Measurements from ENCODE around the gene COG6. TPM values are rescaled to one million over a fixed set of nuclear protein-coding genes. Genes with fewer than 3 reads are reported as not detected.

COG6 gene
- total RNA-seq, 6 experiments from 2014 or later = 8.6 to 15.2 (median 12.2) TPM

DNA sequence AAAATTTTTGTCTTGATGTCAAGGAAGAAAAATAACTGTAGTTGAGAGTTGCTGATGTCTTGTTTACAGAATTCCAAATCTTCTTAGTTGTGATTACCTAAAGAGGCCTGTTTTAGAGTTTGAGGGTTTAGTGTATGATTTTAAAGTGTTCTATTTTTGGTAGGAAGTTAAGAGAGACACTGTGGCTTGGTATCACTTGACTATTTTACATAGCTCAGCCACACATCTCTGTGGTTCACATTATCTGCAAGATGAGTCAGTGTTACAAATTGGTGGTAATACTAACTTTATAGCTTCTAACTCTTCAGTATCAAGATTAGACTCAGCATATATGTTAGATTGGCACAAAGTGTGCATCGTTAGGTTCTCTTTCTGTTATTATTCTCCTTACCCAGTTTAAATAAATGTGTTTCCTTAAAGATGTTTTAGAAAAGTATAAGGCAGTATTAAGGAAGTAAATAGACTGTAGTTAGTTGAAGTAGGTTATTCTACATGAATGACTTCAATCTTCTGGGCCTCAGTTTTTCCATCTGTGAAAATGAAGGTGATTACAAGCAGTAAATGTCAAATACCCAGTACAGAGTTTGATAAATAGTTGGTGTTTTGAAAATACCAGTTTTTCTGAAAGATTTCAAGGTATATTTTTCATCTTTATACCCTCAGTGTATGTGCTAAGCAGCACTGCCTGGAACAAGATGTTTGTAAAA is 33.4 kb downstream of the COG6 start:
- TF ChIP-seq POLR2A (IDR thresholded peaks at IDR 0.05) (no peak), CTCF (IDR thresholded peaks at IDR 0.05) (no peak)
- Histone ChIP-seq H3K4me3 (no peak overlapping the region), H3K27ac (no peak overlapping the region), H3K36me3 (peaks cover 0 to 13% (median 3%) of the 10 kb centered on the region in 4 donors), H3K4me1 (no peaks in the 10 kb centered on the region), H3K27me3 (no peaks in the 10 kb centered on the region), H3K9me3 (no peaks in the 10 kb centered on the region)
- ATAC-seq = no peak
- DNase-seq = no peak
- 56% methylated on average over 1 of the region's 1 CpG for WGBS (ENCODE audit: insufficient coverage, low coverage, low lambda C conversion rate, missing lambda C conversion rate)
- intact Hi-C loops (cut with DNase I) = no loop called here

DNA sequence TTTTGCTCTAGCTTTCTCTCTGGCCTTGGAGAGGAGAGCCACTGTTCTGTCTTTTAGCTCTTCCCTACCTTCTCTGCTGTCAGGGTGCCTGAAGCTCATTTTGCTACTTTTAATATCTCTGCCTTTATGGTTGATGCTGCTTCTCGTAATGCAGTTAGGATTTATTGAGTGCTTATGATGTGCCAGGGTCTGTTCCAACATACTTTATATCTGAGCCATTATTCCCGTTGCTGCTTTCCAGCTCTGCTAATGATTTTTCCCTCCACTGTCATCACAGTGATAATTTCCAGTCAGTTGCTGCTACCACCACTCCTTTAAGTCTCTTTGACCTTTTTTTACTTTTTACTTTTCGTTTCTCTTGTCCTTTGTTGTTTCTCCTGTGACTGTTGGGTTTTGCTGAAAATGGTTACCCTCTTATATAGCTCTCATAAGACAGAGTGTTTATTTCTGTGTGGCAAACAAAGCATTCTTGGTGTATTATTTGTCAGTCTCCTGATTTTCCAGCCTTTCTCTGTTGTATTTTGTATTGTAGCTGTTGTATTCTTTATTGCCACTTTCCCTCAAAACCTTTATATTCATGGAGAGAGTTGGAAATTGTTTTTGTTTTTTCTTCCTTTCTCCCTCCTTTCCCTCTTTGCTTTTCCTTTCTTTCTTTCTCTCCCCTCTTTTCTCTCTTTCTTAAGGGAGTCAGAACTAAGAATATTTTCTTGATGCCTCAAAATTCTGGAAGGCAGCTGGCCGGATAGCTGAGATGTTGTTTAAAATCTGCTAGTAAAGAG is 37.4 kb downstream of the COG6 start:
- H3K9me3 ChIP-seq = no peaks in the 10 kb centered on the region
- intact Hi-C loops (cut with DNase I) = no loop called here
- no peaks in the 10 kb centered on the region for H3K27me3 ChIP-seq
- TF ChIP-seq POLR2A (IDR thresholded peaks at IDR 0.05) (no peak), CTCF (IDR thresholded peaks at IDR 0.05) (no peak)
- DNase-seq (no peak), ATAC-seq (no peak)
- H3K4me1 ChIP-seq = no peaks in the 10 kb centered on the region
- no peak overlapping the region for H3K27ac ChIP-seq
- 75% methylated on average over 4 of the region's 4 CpGs for WGBS (ENCODE audit: insufficient coverage, low coverage, low lambda C conversion rate, missing lambda C conversion rate)
- H3K4me3 ChIP-seq = no peak overlapping the region
- H3K36me3 ChIP-seq = peaks cover 0 to 9% (median 1%) of the 10 kb centered on the region in 4 donors

DNA sequence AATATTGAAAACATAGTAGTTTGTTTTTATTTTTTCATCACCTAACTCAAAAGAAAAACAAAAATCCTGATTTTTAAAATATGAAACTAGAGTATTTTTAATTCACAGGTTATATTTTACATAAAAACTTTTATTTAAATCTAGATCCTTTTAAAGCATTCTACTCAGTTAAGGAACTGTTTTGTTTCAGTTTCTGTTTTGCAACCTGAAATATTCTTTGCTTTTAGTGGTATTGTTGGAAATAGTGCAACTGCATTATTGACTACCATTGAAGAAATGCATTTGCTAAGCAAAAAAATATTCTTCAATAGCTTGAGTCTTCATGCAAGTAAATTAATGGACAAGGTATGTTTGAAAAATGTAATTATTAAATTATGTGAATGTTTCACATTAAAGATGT is 43.8 kb downstream of the COG6 start:
- DNase-seq = no peak
- intact Hi-C loops (cut with DNase I) = no loop called here
- no peaks in the 10 kb centered on the region for H3K27me3 ChIP-seq

DNA sequence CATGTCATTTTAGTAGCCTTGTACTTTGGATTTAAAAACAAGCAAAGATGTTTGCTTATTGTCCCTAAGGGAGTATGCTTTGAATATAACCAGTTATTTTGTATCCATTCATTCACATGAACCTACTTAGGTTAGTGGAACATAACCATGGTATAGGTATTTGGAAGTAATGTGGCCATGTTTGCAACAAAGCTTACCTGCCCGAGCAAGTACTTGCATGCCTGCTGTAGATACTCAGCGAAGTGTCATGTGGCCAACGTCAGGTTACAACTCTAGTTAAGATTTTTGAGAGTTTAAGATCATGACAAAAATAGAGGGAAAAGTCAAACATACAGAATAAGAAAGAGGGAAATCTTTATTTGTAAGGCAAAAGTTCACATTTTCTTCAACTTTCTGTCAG is 57.2 kb downstream of the COG6 start:
- Histone ChIP-seq H3K36me3 (no peaks in the 10 kb centered on the region), H3K27me3 (no peaks in the 10 kb centered on the region), H3K4me1 (no peaks in the 10 kb centered on the region), H3K4me3 (no peak overlapping the region), H3K27ac (no peak overlapping the region), H3K9me3 (no peaks in the 10 kb centered on the region)
- WGBS (ENCODE audit: insufficient coverage, low coverage, low lambda C conversion rate, missing lambda C conversion rate) = 97% methylated on average over 3 of the region's 3 CpGs
- DNase-seq = no peak
- intact Hi-C loops (cut with DNase I) = no loop called here
- ATAC-seq = no peak
- TF ChIP-seq POLR2A (IDR thresholded peaks at IDR 0.05) (no peak), CTCF (IDR thresholded peaks at IDR 0.05) (no peak)

More for the DNA sequence above, 43.8 kb downstream of the COG6 start:
- Histone ChIP-seq H3K4me1 (no peaks in the 10 kb centered on the region), H3K36me3 (no peaks in the 10 kb centered on the region), H3K4me3 (peak overlapping the region in 1 of 3 donors; percentile 12), H3K9me3 (no peaks in the 10 kb centered on the region), H3K27ac (no peak overlapping the region)
- ATAC-seq = peak in 3 of 4 donors; percentile 43 to 76 (median 58)
- no peak for TF ChIP-seq CTCF (IDR thresholded peaks at IDR 0.05)
- TF ChIP-seq POLR2A (IDR thresholded peaks at IDR 0.05) = no peak
